ENCODE results near the gene CSF2. TPM values are rescaled to one million over a fixed set of nuclear protein-coding genes. Genes with fewer than 3 reads are reported as not detected.
"Not testable (repeated sequence)": the region's sequence is repeated elsewhere in the genome, so short reads cannot be mapped to it uniquely, and the experiment has no call there.

Gene CSF2
- total RNA-seq, 1 experiment from 2014 or later: not detected

- TF ChIP-seq CTCF (IDR thresholded peaks at IDR 0.05; ENCODE audit: insufficient read depth in 1 of 2, low read depth in 1 of 2, low read length in 1 of 2, severe bottlenecking in 1 of 2, unreplicated experiment in 1 of 2): no peak
- H3K4me1 Mint-ChIP-seq (ENCODE audit: low read depth, unreplicated experiment): no peaks in the 10 kb centered on the region
- peaks cover 8% of the 10 kb centered on the region for H3K27me3 Mint-ChIP-seq (ENCODE audit: insufficient read depth, unreplicated experiment)
- intact Hi-C loops (cut with micrococcal nuclease; ENCODE audit: unreplicated experiment): no loop called here
- POLR2A ChIA-PET: no interaction called here
- CTCF ChIA-PET: no interaction called here
- H3K4me1 ChIP-seq: no peaks in the 10 kb centered on the region
- H3K27ac Mint-ChIP-seq (ENCODE audit: unreplicated experiment): no peak overlapping the region
- no peak overlapping the region for H3K4me3 ChIP-seq (ENCODE audit: low read depth, low read length)
- H3K9me3 ChIP-seq: no peaks in the 10 kb centered on the region
- no peaks in the 10 kb centered on the region for H3K36me3 ChIP-seq (ENCODE audit: control insufficient read depth, insufficient read depth, low read length)
- H3K9me3 Mint-ChIP-seq (ENCODE audit: unreplicated experiment): no peaks in the 10 kb centered on the region
- no peak for DNase-seq
- H3K36me3 Mint-ChIP-seq (ENCODE audit: insufficient read depth, unreplicated experiment): no peaks in the 10 kb centered on the region
- H3K27me3 ChIP-seq (replicated peaks; ENCODE audit: control insufficient read depth, insufficient read depth, low read length): no peaks in the 10 kb centered on the region
- H3K4me3 Mint-ChIP-seq (ENCODE audit: unreplicated experiment): no peak overlapping the region
- BruUV-seq (replicated peaks): no TSS peak
Observed at GRCh38 chr5:132116072-132116471, 42.5 kb downstream of the CSF2 start.

- H3K9me3 ChIP-seq; H3K9me3 Mint-ChIP-seq (ENCODE audit: unreplicated experiment); H3K4me3 Mint-ChIP-seq (ENCODE audit: unreplicated experiment); H3K4me1 ChIP-seq; BruUV-seq (replicated peaks); H3K27me3 Mint-ChIP-seq (ENCODE audit: insufficient read depth, unreplicated experiment); CTCF ChIA-PET; H3K4me1 Mint-ChIP-seq (ENCODE audit: low read depth, unreplicated experiment); H3K27me3 ChIP-seq (replicated peaks; ENCODE audit: control insufficient read depth, insufficient read depth, low read length); H3K4me3 ChIP-seq (ENCODE audit: low read depth, low read length); H3K27ac Mint-ChIP-seq (ENCODE audit: unreplicated experiment); DNase-seq; intact Hi-C loops (cut with micrococcal nuclease; ENCODE audit: unreplicated experiment); H3K36me3 ChIP-seq (ENCODE audit: control insufficient read depth, insufficient read depth, low read length); POLR2A ChIA-PET; H3K36me3 Mint-ChIP-seq (ENCODE audit: insufficient read depth, unreplicated experiment): not testable (repeated sequence)
Observed at GRCh38 chr5:132116909-132117489, 43.4 kb downstream of the CSF2 start.

GRCh38 chr5:132120717-132121116 is 47.1 kb downstream of the CSF2 start:
- CTCF ChIA-PET; H3K4me1 ChIP-seq; DNase-seq; H3K9me3 ChIP-seq; POLR2A ChIA-PET; H3K9me3 Mint-ChIP-seq (ENCODE audit: unreplicated experiment); BruUV-seq (replicated peaks); H3K36me3 ChIP-seq (ENCODE audit: control insufficient read depth, insufficient read depth, low read length); H3K27me3 ChIP-seq (replicated peaks; ENCODE audit: control insufficient read depth, insufficient read depth, low read length); H3K27ac Mint-ChIP-seq (ENCODE audit: unreplicated experiment); H3K4me3 Mint-ChIP-seq (ENCODE audit: unreplicated experiment); intact Hi-C loops (cut with micrococcal nuclease; ENCODE audit: unreplicated experiment); H3K4me3 ChIP-seq (ENCODE audit: low read depth, low read length); H3K36me3 Mint-ChIP-seq (ENCODE audit: insufficient read depth, unreplicated experiment); H3K4me1 Mint-ChIP-seq (ENCODE audit: low read depth, unreplicated experiment): not testable (repeated sequence)
- H3K27me3 Mint-ChIP-seq (ENCODE audit: insufficient read depth, unreplicated experiment): peaks cover 14% of the 10 kb centered on the region

- H3K27me3 ChIP-seq (replicated peaks; ENCODE audit: control insufficient read depth, insufficient read depth, low read length); H3K27ac Mint-ChIP-seq (ENCODE audit: unreplicated experiment); H3K9me3 ChIP-seq; intact Hi-C loops (cut with micrococcal nuclease; ENCODE audit: unreplicated experiment); BruUV-seq (replicated peaks); H3K36me3 Mint-ChIP-seq (ENCODE audit: insufficient read depth, unreplicated experiment); H3K4me1 ChIP-seq; POLR2A ChIA-PET; H3K9me3 Mint-ChIP-seq (ENCODE audit: unreplicated experiment); H3K4me3 ChIP-seq (ENCODE audit: low read depth, low read length); H3K36me3 ChIP-seq (ENCODE audit: control insufficient read depth, insufficient read depth, low read length); CTCF ChIA-PET; DNase-seq; H3K4me3 Mint-ChIP-seq (ENCODE audit: unreplicated experiment); H3K4me1 Mint-ChIP-seq (ENCODE audit: low read depth, unreplicated experiment): not testable (repeated sequence)
- peaks cover 26% of the 10 kb centered on the region for H3K27me3 Mint-ChIP-seq (ENCODE audit: insufficient read depth, unreplicated experiment)
Observed at GRCh38 chr5:132122971-132123370, 49.4 kb downstream of the CSF2 start.

GRCh38 chr5:132123578-132123977 is 50.0 kb downstream of the CSF2 start:
- BruUV-seq (replicated peaks); intact Hi-C loops (cut with micrococcal nuclease; ENCODE audit: unreplicated experiment): not testable (repeated sequence)

More at GRCh38 chr5:132123578-132123977, 50.0 kb downstream of the CSF2 start:
- H3K4me1 Mint-ChIP-seq (ENCODE audit: low read depth, unreplicated experiment); POLR2A ChIA-PET; CTCF ChIA-PET; H3K36me3 ChIP-seq (ENCODE audit: control insufficient read depth, insufficient read depth, low read length); DNase-seq; H3K9me3 Mint-ChIP-seq (ENCODE audit: unreplicated experiment); H3K27me3 ChIP-seq (replicated peaks; ENCODE audit: control insufficient read depth, insufficient read depth, low read length); H3K4me1 ChIP-seq; H3K27ac Mint-ChIP-seq (ENCODE audit: unreplicated experiment); H3K4me3 Mint-ChIP-seq (ENCODE audit: unreplicated experiment); H3K9me3 ChIP-seq; H3K36me3 Mint-ChIP-seq (ENCODE audit: insufficient read depth, unreplicated experiment); H3K4me3 ChIP-seq (ENCODE audit: low read depth, low read length): not testable (repeated sequence)
- H3K27me3 Mint-ChIP-seq (ENCODE audit: insufficient read depth, unreplicated experiment): peaks cover 28% of the 10 kb centered on the region

Data from Caco-2 (cell line).